Measurements from ENCODE around the gene CFLAR.

Gene CFLAR

DNA sequence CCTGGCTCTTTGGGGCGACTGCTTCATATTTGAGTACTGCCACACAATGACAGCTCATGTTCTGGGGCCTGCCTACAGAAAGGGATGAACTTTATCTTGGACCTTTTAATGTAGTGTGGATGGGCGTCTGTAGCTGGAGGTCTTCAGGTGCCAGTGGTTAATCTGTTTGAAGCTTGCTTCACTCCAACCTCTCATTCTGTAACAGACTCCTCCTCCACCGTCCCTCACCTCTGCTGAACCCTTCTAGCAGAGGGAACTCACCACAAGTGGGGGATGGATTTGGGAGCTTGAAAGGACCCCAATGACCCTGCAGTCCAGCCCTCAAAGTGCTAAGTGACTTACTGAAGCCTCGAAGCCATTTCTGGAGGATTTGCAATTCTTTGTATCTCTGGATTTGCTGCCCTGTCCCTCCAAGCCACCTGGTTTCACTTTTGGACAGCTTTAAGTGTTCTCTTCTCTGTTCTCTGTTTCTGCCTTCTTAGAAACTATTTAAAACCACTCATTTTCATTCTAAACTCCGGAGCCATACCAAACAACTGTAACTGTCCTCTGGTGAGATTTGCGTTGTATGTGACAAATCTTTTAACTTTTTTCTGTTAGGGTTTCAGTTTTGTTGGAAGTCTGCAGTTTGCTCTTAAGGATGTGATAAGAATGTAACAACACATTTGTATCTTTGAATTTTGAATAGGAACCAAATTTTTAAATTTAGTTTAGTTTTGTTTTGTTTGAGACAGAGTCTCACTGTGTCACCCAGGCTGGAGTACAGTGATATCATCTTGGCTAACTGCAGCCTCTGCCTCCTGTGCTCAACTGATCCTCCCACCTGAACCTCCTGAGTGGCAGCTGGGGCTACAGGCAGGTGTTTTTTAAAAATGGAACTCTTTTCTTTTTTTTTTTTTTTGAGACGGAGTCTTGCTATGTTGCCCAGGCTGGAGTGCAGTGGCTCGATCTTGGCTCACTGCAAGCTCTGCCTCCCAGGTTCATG lies 107.4 kb downstream of the CFLAR start:
- peaks cover 0 to 32% (median 5%) of the 10 kb centered on the region in 5 donors for H3K4me1 ChIP-seq (ENCODE audit: control insufficient read depth in 5 of 5, insufficient read depth in 5 of 5, low read length in 5 of 5)
- H3K27ac ChIP-seq (ENCODE audit: low read depth, low read length), result no peak overlapping the region
- H3K9me3 ChIP-seq (ENCODE audit: control insufficient read depth in 5 of 5, low read length in 5 of 5), result no peaks in the 10 kb centered on the region
- H3K27me3 ChIP-seq (ENCODE audit: control insufficient read depth in 5 of 5, insufficient read depth in 4 of 5, low read length in 5 of 5), result no peaks in the 10 kb centered on the region
- peaks cover 0 to 9% (median 0%) of the 10 kb centered on the region in 5 donors for H3K36me3 ChIP-seq (ENCODE audit: control insufficient read depth in 5 of 5, insufficient read depth in 5 of 5, low read length in 5 of 5)
- no peak overlapping the region for H3K4me3 ChIP-seq (ENCODE audit: low read depth in 1 of 5, low read length in 5 of 5)
- H3K9ac ChIP-seq (ENCODE audit: low read length in 5 of 5), result no peak overlapping the region
